ENCODE results near the gene SLC25A22.

GRCh38 chr11:763073-763463 is 35.0 kb downstream of the SLC25A22 start:
- TF ChIP-seq CTCF (IDR thresholded peaks at IDR 0.05) (no peak), EP300 (IDR thresholded peaks at IDR 0.05) (no peak), POLR2AphosphoS5 (IDR thresholded peaks at IDR 0.05) (no peak), POLR2A (IDR thresholded peaks at IDR 0.05) (no peak)
